Testis (tissue), 3 donors: ENCODE measurements around the gene PTPRD. TPM values are rescaled to one million over a fixed set of nuclear protein-coding genes. Genes with fewer than 3 reads are reported as not detected.

ENCODE experiments used
- DNase-seq: peaks from one replicate; pipeline ENCODE4 v3.0.0-alpha.2; 2019
- H3K27ac ChIP-seq, 2 donors: fragments of 200-600 bp; sonication (generic); one replicate each; pipeline ENCODE4 v1.5.1; 2019
- H3K27me3 ChIP-seq: fragments of 200-600 bp; sonication (generic); one replicate; pipeline ENCODE4 v1.5.1; 2019
- H3K36me3 ChIP-seq: fragments of 200-600 bp; sonication (generic); one replicate; pipeline ENCODE4 v1.5.1; 2017; ENCODE audit warnings: low read depth; ENCODE audit errors: missing control alignments
- H3K4me1 ChIP-seq: fragments of 200-600 bp; sonication (generic); one replicate; pipeline ENCODE4 v1.5.1; 2019
- H3K4me3 ChIP-seq, 2 donors: fragments of 200-600 bp; sonication (generic); one replicate each; pipeline ENCODE4 v1.5.1; 2017 to 2019
- H3K9me3 ChIP-seq: fragments of 200-600 bp; sonication (generic); one replicate; pipeline ENCODE4 v1.5.1; 2017
- POLR2A ChIP-seq: fragments of 450-650 bp; IDR thresholded peaks from one replicate; pipeline ENCODE4 v1.6.1; 2017; ENCODE audit warnings: antibody characterized with exemption, mild to moderate bottlenecking, moderate library complexity
- WGBS, 2 donors: methylation state at CpG; one replicate each; pipeline ENCODE4 v1.1.5; 2018; 5-methylcytosine and 5-hydroxymethylcytosine counted together
- intact Hi-C: fragments of 100-400 bp; cut with DNase I; formaldehyde crosslinking; loops from one replicate; pipeline ENCODE4 v1.15.1; 2023; ENCODE audit warnings: low total_unique reads
- polyA plus RNA-seq: library from polyadenylated mRNA; stranded (reverse); fragments of 350-450 nt; fragmentation: Illumina TruSeq; extraction: RNeasy Lipid Tissue Mini Kit (QIAGEN cat#74804); gene quantifications from one replicate; pipeline ENCODE4 v1.2.3, GENCODE V29; 2014; ENCODE audit warnings: low read depth, low replicate concordance; ENCODE audit not compliant: insufficient read depth
- total RNA-seq, 2 donors: library from RNA; depleted of rRNA; stranded (reverse); fragments of >200 nt; gene quantifications; one replicate each; pipeline ENCODE4 v1.2.3, GENCODE V29; 2016
- TF ChIP-seq, protein P1 (sequence below), 3 experiments: fragments of 450-650 bp in 2 of 3; fragments of 200-600 bp in 1 of 3; sonication (generic) in 1 of 3; IDR thresholded peaks; one replicate each; pipeline ENCODE4 v1.5.1; 2016 to 2019; ENCODE audit warnings: antibody characterized with exemption in 3 of 3, mild to moderate bottlenecking in 2 of 3, moderate library complexity in 1 of 3

Gene PTPRD
- total and polyA plus RNA-seq, 3 donors from 2014 or later = 15.4 to 33.6 (median 32.5) TPM

DNA sequence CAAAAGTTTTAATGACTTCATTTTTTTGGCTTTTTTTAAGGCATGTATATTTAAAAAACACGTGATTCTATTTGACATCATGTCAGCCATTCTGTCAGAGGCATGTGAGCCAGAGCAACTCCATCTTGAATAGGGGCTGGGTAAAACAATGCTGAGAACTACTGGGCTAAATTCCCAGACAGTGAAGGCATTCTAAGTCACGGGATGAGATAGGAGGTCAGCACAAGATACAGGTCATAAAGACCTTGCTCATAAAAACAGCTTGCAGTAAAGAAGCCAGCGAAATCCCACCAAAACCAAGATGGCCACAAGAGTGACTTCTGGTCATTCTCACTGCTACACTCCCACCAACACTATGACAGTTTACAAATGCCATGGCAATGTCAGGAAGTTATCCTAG is 1812.6 kb downstream of the PTPRD start:
- Histone ChIP-seq H3K27ac (no peak overlapping the region), H3K4me3 (no peak overlapping the region), H3K27me3 (no peaks in the 10 kb centered on the region), H3K9me3 (no peaks in the 10 kb centered on the region), H3K4me1 (no peaks in the 10 kb centered on the region), H3K36me3 (no peaks in the 10 kb centered on the region)
- WGBS, 2 donors = 79 to 80% methylated on average over 3 of the region's 3 CpGs
- no peak for DNase-seq
- intact Hi-C loops = no loop called here
- TF ChIP-seq POLR2A = no peak
- TF ChIP-seq, protein P1, sequence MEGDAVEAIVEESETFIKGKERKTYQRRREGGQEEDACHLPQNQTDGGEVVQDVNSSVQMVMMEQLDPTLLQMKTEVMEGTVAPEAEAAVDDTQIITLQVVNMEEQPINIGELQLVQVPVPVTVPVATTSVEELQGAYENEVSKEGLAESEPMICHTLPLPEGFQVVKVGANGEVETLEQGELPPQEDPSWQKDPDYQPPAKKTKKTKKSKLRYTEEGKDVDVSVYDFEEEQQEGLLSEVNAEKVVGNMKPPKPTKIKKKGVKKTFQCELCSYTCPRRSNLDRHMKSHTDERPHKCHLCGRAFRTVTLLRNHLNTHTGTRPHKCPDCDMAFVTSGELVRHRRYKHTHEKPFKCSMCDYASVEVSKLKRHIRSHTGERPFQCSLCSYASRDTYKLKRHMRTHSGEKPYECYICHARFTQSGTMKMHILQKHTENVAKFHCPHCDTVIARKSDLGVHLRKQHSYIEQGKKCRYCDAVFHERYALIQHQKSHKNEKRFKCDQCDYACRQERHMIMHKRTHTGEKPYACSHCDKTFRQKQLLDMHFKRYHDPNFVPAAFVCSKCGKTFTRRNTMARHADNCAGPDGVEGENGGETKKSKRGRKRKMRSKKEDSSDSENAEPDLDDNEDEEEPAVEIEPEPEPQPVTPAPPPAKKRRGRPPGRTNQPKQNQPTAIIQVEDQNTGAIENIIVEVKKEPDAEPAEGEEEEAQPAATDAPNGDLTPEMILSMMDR (IDR thresholded peaks at IDR 0.05) = no peak

- no peaks in the 10 kb centered on the region for H3K27me3 ChIP-seq
- H3K27ac ChIP-seq = no peak overlapping the region
- no peaks in the 10 kb centered on the region for H3K36me3 ChIP-seq
- no peaks in the 10 kb centered on the region for H3K9me3 ChIP-seq
- intact Hi-C loops = no loop called here
- H3K4me1 ChIP-seq = no peaks in the 10 kb centered on the region
- no peak for DNase-seq
- H3K4me3 ChIP-seq = no peak overlapping the region
- TF ChIP-seq, protein P1 (IDR thresholded peaks at IDR 0.05) = no peak
- TF ChIP-seq POLR2A = no peak
Observed at GRCh38 chr9:8799615-8800014, 1813.2 kb downstream of the PTPRD start.

GRCh38 chr9:8799206-8799605 is 1813.6 kb downstream of the PTPRD start:
- Histone ChIP-seq H3K4me3 (no peak overlapping the region), H3K4me1 (no peaks in the 10 kb centered on the region), H3K27me3 (no peaks in the 10 kb centered on the region), H3K9me3 (no peaks in the 10 kb centered on the region), H3K36me3 (no peaks in the 10 kb centered on the region), H3K27ac (no peak overlapping the region)
- TF ChIP-seq POLR2A = no peak
- TF ChIP-seq, protein P1 (IDR thresholded peaks at IDR 0.05) = no peak
- DNase-seq = no peak
- intact Hi-C loops = no loop called here

DNA sequence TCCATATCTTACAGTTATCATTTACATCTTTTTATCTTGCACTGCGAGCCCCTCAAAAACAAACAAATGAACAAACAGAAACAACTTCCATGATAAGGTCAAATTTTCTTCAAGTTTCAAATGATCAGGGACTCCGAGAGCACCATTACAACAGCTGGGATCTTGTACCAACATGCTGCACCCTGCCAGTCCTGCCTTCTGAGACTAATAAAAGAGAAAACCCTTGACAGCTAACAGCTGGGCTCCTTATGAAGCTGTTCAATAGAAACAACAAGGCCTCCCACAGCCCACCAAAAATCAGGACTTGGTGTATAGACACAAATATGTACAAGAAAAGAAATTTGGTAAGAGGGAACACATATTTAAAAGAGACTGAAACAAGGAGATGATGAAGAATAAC is 1828.0 kb downstream of the PTPRD start:
- WGBS, 2 donors = 44 to 62% methylated on average over 2 of the region's 2 CpGs
- DNase-seq = no peak
- Histone ChIP-seq H3K9me3 (no peaks in the 10 kb centered on the region), H3K4me3 (no peak overlapping the region), H3K36me3 (no peaks in the 10 kb centered on the region), H3K4me1 (no peaks in the 10 kb centered on the region), H3K27ac (no peak overlapping the region), H3K27me3 (no peaks in the 10 kb centered on the region)
- intact Hi-C loops = no loop called here
- TF ChIP-seq, protein P1 (IDR thresholded peaks at IDR 0.05) = no peak
- no peak for TF ChIP-seq POLR2A

DNA sequence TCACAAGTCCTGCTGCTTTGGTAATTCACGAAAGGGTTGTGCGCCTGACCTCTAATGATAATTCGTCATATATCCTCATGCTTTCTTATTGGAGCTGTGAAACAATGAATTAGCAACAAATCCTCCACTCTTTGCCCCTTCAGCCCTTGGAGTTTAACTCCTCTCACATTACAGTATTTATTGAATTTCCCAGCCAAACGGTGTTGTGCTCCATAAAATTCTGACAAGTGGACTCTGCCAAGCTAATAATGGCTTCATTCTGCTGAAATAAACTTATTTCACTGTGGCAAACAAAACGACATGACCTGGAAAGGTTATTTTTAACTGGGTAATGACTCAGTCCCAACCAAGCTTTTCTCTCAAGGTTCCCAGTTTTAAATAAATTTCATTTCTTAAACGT is 1828.9 kb downstream of the PTPRD start:
- no peaks in the 10 kb centered on the region for H3K9me3 ChIP-seq
- H3K4me1 ChIP-seq = no peaks in the 10 kb centered on the region
- no peaks in the 10 kb centered on the region for H3K27me3 ChIP-seq
- no peak overlapping the region for H3K27ac ChIP-seq
- WGBS, 2 donors = 59 to 67% methylated on average over 6 of the region's 6 CpGs
- H3K4me3 ChIP-seq = no peak overlapping the region
- TF ChIP-seq, protein P1 (IDR thresholded peaks at IDR 0.05) = no peak
- no peak for TF ChIP-seq POLR2A
- intact Hi-C loops = no loop called here
- DNase-seq = no peak
- H3K36me3 ChIP-seq = no peaks in the 10 kb centered on the region
